ENCODE measurements around the gene PHTF1.

PHTF1 gene

DNA sequence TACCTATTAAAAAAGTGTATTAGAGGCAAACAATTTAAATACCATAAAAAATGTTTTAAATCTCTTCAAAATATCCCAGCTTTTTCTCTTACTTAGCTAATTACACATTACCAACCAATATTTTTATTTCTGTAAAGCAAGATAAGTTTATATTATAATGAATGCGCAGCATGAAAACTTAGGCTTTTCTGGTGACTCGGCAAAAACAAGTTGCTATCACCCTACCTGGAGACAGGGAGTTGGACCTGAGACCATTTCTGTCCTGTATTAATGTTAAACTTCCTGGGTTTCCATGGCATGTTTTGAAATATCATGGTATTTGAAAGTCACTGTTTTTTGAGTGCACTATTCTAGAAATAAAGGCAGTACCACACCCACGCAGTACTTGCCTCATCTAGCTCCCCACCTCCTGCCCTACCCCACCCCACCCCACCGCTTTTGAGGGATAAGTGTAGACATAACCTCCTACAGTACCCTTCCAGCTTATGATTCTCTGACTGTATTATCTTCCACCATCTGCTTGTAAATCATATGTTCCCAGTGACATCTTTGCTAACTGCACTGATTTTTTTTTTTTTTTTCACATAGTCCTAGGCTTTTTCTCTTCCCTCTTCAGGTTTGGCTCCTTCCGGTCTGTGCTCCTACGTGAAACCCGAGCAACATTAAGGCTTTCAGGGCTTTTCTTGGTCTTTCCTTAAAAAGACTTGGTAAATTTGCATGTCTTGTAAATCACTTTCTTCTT is 77.5 kb downstream of the PHTF1 start:
- no peak overlapping the region for H3K27ac ChIP-seq (ENCODE audit: low read depth, low read length, poor library complexity, severe bottlenecking)
- H3F3A ChIP-seq (ENCODE audit: insufficient read depth, low read length) = peaks cover 3% of the 10 kb centered on the region; the same call in 1 of the 2 replicates
- TF ChIP-seq, protein P1, sequence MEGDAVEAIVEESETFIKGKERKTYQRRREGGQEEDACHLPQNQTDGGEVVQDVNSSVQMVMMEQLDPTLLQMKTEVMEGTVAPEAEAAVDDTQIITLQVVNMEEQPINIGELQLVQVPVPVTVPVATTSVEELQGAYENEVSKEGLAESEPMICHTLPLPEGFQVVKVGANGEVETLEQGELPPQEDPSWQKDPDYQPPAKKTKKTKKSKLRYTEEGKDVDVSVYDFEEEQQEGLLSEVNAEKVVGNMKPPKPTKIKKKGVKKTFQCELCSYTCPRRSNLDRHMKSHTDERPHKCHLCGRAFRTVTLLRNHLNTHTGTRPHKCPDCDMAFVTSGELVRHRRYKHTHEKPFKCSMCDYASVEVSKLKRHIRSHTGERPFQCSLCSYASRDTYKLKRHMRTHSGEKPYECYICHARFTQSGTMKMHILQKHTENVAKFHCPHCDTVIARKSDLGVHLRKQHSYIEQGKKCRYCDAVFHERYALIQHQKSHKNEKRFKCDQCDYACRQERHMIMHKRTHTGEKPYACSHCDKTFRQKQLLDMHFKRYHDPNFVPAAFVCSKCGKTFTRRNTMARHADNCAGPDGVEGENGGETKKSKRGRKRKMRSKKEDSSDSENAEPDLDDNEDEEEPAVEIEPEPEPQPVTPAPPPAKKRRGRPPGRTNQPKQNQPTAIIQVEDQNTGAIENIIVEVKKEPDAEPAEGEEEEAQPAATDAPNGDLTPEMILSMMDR (IDR thresholded peaks at IDR 0.05; ENCODE audit: low read length) = no peak
- TF ChIP-seq EZH2 (IDR thresholded peaks at IDR 0.05; ENCODE audit: borderline replicate concordance, low read length) = no peak

GRCh38 chr1:113678159-113678469 is 81.2 kb downstream of the PHTF1 start:
- no peaks in the 10 kb centered on the region for H3K27me3 ChIP-seq (ENCODE audit: insufficient read depth, low read length)
- no peaks in the 10 kb centered on the region for H3K79me2 ChIP-seq (ENCODE audit: insufficient read depth, low read length)
- no peaks in the 10 kb centered on the region; the same call in 1 of the 2 replicates for H3F3A ChIP-seq (ENCODE audit: insufficient read depth, low read length)
- no peaks in the 10 kb centered on the region for H3K4me1 ChIP-seq (ENCODE audit: insufficient read depth, low read length, severe bottlenecking)
- H3K9me3 ChIP-seq (ENCODE audit: low read length) = no peaks in the 10 kb centered on the region
- H3K4me3 ChIP-seq (ENCODE audit: low read depth, low read length, poor library complexity, severe bottlenecking) = no peak overlapping the region
- TF ChIP-seq, protein P1 (IDR thresholded peaks at IDR 0.05; ENCODE audit: low read length) = no peak
- no peak for TF ChIP-seq EZH2 (IDR thresholded peaks at IDR 0.05; ENCODE audit: borderline replicate concordance, low read length)
- no peaks in the 10 kb centered on the region for H3K36me3 ChIP-seq (ENCODE audit: insufficient read depth, low read length)
- no peak overlapping the region for H3K27ac ChIP-seq (ENCODE audit: low read depth, low read length, poor library complexity, severe bottlenecking)
- no peaks in the 10 kb centered on the region for H3K9me2 ChIP-seq (ENCODE audit: low read depth, low read length)
- no peak overlapping the region for H2AFZ ChIP-seq (ENCODE audit: low read length)
- H3K9ac ChIP-seq (ENCODE audit: low read length) = no peak overlapping the region
- no peaks in the 10 kb centered on the region for H4K20me1 ChIP-seq (ENCODE audit: insufficient read depth, low read length)
- H3K4me2 ChIP-seq (ENCODE audit: low read length) = no peak overlapping the region

More for the DNA sequence above, 77.5 kb downstream of the PHTF1 start:
- H3K4me3 ChIP-seq (ENCODE audit: low read depth, low read length, poor library complexity, severe bottlenecking) = no peak overlapping the region
- no peak overlapping the region for H2AFZ ChIP-seq (ENCODE audit: low read length)
- no peak overlapping the region for H3K9ac ChIP-seq (ENCODE audit: low read length)
- H4K20me1 ChIP-seq (ENCODE audit: insufficient read depth, low read length) = no peaks in the 10 kb centered on the region
- H3K9me2 ChIP-seq (ENCODE audit: low read depth, low read length) = no peaks in the 10 kb centered on the region
- no peak overlapping the region for H3K4me2 ChIP-seq (ENCODE audit: low read length)
- H3K27me3 ChIP-seq (ENCODE audit: insufficient read depth, low read length) = no peaks in the 10 kb centered on the region
- no peaks in the 10 kb centered on the region for H3K79me2 ChIP-seq (ENCODE audit: insufficient read depth, low read length)
- H3K36me3 ChIP-seq (ENCODE audit: insufficient read depth, low read length) = no peaks in the 10 kb centered on the region
- H3K9me3 ChIP-seq (ENCODE audit: low read length) = no peaks in the 10 kb centered on the region
- no peaks in the 10 kb centered on the region for H3K4me1 ChIP-seq (ENCODE audit: insufficient read depth, low read length, severe bottlenecking)

GRCh38 chr1:113677250-113678158 is 81.8 kb downstream of the PHTF1 start:
- Histone ChIP-seq H3K9ac (ENCODE audit: low read length) (no peak overlapping the region), H2AFZ (ENCODE audit: low read length) (no peak overlapping the region), H3K4me2 (ENCODE audit: low read length) (no peak overlapping the region), H3F3A (ENCODE audit: insufficient read depth, low read length) (no peaks in the 10 kb centered on the region; the same call in 1 of the 2 replicates), H3K9me3 (ENCODE audit: low read length) (no peaks in the 10 kb centered on the region), H3K9me2 (ENCODE audit: low read depth, low read length) (no peaks in the 10 kb centered on the region), H3K4me3 (ENCODE audit: low read depth, low read length, poor library complexity, severe bottlenecking) (no peak overlapping the region), H3K4me1 (ENCODE audit: insufficient read depth, low read length, severe bottlenecking) (no peaks in the 10 kb centered on the region), H3K27me3 (ENCODE audit: insufficient read depth, low read length) (no peaks in the 10 kb centered on the region), H3K79me2 (ENCODE audit: insufficient read depth, low read length) (no peaks in the 10 kb centered on the region), H4K20me1 (ENCODE audit: insufficient read depth, low read length) (no peaks in the 10 kb centered on the region), H3K36me3 (ENCODE audit: insufficient read depth, low read length) (no peaks in the 10 kb centered on the region), H3K27ac (ENCODE audit: low read depth, low read length, poor library complexity, severe bottlenecking) (no peak overlapping the region)
- TF ChIP-seq EZH2 (IDR thresholded peaks at IDR 0.05; ENCODE audit: borderline replicate concordance, low read length) = no peak
- TF ChIP-seq, protein P1 (IDR thresholded peaks at IDR 0.05; ENCODE audit: low read length) = peak; percentile 69

Measured in OCI-LY1 (cell line).